GM18505 (cell line): ENCODE measurements around the gene SRSF7.
A peak's percentile ranks its signal among the peaks of the same experiment; 100 is the strongest.
"Not testable (repeated sequence)": the region's sequence is repeated elsewhere in the genome, so short reads cannot be mapped to it uniquely, and the experiment has no call there.

ENCODE experiments used
- ATAC-seq: cut with Tn5 transposase; IDR thresholded peaks from one replicate; pipeline ENCODE4 v1.9.1; 2021; ENCODE audit not compliant: unreplicated experiment
- POLR2A ChIP-seq: IDR thresholded peaks from 4 replicates; pipeline ENCODE4 v1.6.1; 2011; ENCODE audit warnings: borderline replicate concordance; ENCODE audit not compliant: insufficient read depth, insufficient read length; ENCODE audit errors: extremely low read depth

The SRSF7 gene

DNA sequence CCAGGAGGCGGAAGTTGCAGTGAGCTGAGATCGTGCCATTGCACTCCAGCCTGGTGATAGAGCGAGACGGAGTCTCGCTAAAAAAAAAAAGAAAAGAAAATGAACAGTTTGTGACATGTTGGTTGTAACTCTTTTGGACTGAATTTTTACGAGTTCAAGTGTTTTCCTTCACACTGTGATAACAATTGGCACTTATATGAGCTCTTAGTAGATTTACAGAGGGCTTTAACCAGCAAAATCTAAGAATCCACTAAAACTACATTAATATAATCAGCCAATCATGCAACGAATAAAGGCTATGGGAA lies 24.7 kb upstream of the SRSF7 start:
- no peak for ATAC-seq
- no peak for TF ChIP-seq POLR2A

DNA sequence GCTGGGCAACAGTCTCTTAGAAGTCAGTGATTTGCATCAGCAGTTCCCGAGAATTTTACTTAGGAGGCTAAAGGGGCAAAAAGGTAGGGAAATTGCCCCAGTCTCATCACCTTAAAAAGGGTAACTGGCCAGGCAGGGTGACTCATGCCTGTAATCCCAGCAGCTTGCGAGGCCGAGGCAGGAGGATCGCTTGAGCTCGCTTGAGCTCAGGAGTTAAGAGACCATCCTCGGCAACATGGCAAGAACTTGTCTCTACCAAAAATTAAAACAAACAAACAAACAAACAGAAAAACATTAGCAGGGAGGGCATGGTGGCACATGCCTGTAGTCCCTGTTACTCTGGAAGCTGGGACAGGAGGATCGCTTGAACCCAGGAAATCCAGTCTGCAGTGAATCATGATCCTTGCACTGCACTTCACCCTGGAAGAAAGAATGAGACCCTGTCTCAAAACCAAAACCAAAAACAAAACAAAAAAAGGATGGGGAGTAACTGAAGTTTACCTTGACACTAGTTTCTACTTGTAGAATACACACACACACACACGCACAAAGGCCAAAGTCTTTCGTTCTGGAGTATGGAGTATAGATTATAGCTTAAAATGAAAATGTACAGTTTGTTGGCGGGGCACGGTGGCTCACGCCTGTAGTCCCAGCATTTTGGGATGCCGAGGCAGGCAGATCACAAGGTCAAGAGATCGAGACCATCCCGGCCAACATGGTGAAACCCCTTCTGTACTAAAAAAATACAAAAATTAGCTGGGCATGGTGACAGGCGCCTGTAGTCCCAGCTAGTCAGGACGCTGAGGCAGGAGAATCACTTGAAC lies 24.1 kb upstream of the SRSF7 start:
- no peak for TF ChIP-seq POLR2A
- no peak for ATAC-seq

DNA sequence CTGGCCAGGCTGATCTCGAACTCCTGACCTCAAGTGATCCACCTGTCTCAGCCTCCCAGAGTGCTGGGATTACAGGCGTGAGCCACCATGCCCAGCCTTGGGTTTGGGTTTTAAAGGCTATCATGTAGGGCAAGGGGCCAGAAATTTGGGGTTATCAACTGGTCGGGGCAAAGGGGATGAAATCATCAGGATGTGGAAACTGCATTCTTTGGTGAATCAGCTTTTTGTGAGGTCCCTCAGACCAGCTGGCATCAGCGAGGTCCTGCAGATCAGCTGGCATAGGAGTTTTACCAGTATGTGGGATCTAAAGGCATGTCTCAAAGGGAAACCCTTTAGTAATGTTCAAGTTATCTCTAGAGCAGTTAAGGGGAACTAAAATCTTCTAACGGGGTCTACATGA lies 20.5 kb upstream of the SRSF7 start:
- TF ChIP-seq POLR2A: no peak
- no peak for ATAC-seq

DNA sequence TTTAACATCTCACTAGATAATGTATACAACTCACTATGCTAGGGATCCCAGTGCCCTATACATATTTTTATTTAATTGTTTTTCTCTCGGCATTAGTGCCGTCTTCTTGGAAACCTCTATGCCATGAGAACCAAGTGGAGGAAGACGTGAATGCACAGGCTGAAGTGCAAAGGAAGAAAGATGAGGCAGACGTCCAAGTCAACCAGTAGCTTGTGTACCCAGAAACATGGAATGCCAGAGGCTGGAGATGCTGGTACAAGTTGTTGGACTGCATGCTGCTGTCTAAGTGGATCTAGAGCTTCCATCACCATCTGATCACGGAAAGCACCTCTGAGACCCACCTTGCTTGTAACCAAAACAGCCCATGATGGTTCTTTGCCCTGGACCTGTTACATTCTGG lies 14.4 kb upstream of the SRSF7 start:
- no peak for ATAC-seq
- no peak for TF ChIP-seq POLR2A

DNA sequence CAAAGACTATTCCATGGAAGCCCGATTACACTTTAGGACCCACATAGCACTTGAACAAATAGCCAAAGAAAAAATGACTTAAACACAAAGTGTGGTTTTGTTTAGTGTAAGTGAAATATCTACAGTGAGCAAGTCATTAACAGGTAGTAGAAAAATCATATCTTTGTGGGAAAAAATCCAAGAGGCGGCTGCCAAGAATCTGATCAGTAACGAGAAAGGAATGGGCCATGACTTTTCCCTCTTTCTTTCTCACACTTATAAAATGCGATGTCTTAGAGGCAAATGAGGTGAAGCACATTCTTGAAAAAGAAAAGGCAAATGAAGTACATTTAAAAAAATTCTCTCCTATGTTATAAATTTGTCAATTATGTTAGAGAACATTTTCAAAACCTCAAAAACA lies 14.0 kb upstream of the SRSF7 start:
- no peak for TF ChIP-seq POLR2A
- ATAC-seq: no peak

DNA sequence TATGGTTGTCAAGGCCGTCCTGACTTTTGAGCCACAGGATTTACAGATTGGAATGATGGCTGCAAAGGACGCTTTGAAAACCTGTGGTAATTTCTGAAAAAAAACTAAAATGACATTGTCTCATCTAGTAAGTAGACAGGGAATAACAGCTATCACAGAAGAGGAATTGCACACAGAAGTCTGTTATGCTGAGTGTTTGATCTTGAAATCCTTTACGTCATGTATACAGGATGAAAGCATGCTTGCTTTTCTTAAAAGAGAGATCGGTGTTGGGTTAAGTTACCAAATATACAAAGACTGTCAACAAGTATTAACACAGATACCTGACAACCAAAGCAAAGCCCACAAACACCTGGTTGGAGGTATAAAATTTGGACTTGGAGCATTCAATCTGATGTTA lies 12.6 kb upstream of the SRSF7 start:
- TF ChIP-seq POLR2A: no peak
- ATAC-seq: no peak

DNA sequence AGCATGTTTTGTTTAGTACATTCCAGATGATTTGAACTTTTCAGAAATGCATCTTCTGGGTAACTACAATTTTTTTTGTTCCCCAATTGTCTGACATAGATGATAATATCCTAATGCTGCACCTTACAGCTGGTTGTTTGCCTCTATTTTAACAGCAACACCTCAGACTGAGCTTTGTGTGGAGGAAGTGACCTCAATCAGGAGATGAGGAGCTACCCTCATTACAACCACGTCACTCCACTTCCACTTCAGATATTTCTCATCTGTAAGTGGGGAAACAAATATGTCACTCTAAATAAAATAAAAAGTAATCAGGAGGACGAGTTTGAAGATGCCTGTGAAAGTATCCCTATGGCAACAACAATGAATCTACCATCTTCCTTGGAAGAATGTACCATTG lies 12.1 kb upstream of the SRSF7 start:
- no peak for ATAC-seq
- TF ChIP-seq POLR2A: no peak

DNA sequence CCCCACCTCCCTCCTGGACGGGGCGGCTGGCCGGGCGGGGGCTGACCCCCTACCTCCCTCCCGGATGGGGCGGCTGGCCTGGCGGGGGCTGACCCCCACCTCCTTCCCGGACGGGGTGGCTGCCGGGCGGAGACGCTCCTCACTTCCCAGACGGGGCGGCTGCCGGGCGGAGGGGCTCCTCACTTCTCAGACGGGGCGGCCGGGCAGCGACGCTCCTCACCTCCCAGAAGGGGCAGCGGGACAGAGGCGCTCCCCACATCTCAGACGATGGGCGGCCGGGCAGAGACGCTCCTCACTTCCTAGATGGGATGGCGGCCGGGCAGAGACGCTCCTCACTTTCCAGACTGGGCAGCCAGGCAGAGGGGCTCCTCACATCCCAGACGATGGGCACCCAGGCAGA lies 4.7 kb upstream of the SRSF7 start:
- not testable (repeated sequence) for ATAC-seq

DNA sequence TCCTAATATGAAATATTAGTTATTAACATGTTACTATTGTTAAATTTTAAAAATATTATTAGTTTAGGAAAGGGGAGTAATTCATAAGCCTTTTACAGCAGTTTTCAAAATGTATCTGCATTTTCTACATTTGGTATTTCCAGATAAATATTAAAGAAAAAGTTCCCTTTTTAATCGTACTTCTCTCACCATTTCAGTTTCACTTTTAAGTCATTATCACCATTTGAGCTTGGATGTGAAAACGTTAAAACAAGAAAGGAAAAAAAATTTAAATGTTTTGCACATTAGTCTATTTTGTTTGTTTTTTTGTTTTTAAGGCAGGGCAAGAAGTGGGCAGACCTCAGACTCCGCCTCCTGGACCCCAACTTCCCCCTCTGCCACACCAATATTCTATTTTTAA lies 3.3 kb upstream of the SRSF7 start:
- TF ChIP-seq POLR2A: no peak
- ATAC-seq: no peak

DNA sequence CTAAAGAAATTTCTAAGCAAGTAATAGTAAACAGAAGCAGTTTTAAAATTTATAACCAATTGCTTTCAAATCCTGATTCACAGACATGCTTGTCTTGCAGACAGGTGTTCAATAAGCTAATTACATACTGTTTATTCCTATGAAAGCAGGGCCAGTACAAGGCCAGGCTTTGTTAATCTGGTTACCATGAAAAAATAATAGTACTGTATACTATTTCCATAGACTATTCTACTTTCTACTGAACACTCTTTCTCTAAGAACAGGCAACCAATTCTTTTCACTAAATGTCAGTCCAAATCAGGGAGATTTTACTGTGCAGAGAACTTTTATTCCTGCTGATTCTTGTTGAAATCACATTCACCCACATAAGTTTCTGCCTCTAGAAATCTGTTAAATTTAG lies 2.9 kb upstream of the SRSF7 start:
- no peak for TF ChIP-seq POLR2A
- ATAC-seq: no peak

DNA sequence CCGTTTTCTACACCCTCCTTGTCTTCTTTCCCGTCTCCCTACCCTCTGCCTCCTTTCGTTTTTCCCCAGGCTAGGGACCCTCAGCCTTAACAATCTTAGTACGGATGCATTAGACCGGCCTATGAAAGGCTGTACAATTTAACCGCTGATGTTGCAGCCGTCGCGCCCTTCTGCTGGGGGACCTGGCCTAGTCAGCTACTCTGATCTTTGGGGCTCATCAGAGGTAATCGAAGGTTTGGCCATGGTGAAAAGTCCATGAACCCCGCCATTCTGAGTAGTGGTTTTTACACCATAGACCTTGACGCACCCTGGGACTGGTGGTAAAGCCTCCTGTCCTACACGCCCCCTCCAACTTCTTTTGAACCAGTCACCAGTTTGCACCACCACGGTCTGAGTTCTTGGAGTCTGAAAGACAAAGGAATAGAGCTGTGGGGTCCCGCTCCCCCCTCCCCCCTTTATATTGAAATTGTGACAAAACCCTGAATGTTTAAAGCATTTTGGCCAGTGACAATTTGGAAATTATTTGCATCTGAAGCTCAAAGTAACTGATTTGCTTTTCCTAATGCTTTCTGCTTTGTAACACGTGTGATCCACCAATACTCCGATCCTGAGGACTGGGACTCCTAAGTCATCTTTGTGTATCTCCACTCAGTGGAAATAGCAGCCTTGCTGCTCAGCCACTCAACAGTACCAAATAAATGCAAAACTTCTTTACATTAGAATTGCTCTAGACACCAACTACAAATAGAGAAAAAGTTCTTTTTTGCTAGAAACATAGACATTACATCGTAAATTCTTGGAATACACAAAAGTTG lies 642 bp upstream of the SRSF7 start:
- ATAC-seq: no peak
- no peak for TF ChIP-seq POLR2A

DNA sequence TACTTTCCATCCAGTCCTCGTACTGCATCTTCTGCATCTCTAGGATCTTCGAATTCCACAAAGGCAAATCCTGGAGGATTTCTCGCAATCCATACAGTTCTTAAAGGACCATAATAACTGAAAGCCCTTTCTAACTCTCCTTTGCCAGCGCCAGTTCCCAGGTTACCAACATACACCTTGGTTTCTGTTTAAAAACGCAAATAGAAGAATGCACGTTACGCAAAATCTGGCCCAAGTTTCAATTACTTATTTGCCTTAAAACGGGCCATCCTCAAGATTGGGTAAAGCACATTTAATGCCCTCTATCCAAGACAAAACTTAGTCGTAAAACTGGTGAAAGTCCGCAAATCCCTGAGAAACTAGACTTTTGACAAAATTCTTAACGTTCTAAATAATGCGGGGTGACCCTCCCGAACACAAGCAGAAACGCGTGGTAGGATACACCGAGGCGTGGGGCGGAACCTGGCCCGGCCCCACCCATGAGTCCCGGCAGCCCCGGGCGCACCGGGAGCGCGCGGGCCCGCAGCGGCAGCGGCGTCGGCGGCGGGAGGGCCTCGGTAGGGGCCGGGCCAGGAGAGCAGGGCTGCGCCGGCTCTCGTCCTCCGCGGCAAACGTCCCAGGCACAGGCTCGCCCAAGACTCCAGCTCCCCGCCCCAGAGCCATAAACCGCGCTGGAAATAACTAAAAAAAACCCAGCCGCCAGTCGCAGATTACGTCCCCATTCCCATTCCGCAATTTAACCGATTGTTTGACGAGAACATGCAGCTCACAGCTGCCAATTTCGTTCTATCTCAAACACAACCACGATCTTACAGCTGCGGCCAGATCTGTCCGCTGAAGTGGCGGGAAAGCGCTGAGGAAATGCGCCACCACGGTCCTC lies 910 bp downstream of the SRSF7 start:
- no peak for ATAC-seq
- peak; percentile 62 for TF ChIP-seq POLR2A

DNA sequence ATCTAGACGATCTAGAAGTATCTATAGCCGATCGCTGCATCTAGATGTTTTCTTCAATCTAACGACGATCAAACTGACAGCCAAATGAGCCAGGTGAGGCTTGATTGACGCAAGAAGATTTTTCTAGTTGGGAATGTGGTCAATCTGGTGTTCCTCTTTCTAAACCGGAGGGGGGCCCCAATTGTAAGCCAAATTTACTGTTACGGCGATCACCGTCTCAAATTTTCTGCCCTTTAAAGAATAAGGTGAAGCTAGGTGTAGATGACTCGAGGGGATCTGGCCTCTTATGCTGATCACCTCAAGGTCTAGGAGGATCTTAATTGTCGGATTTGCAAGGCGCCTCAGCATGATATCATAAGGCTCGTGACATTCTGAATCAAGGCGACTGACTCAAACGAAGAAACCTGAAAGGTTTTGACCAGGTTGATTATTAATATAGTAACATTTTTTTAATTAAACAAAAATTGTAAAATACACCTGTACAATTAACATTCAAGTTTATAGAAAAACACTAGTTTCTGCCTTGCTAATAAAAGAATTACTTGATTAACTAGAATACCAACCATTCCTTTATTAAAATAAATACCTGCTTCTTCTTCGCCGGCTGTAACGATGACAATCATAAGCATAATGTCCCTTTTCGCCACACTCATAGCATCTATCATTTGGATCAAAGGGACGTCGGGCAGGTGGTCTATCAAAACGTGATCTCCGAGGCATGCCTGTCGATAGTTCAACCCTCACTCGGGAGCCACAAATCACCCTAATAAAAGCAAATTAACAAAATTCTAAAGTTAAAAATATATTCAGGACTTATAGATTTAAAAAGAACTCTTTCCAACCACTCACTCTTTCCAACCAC lies 2.0 kb downstream of the SRSF7 start:
- ATAC-seq: no peak
- no peak for TF ChIP-seq POLR2A
